Kidney glomerular epithelial cell (primary cell): ENCODE measurements around the gene RAD54L.
"Not testable (repeated sequence)": the region's sequence is repeated elsewhere in the genome, so short reads cannot be mapped to it uniquely, and the experiment has no call there.

ENCODE experiments used
- DNase-seq: peaks from one replicate; lab custom pipeline; 2025; lab: John Stamatoyannopoulos, UW

RAD54L gene

GRCh38 chr1:46247436-46248121 lies at the start of gene RAD54L:
Gene RAD54L (plus strand): TSS chr1:46247763. CDS start chr1:46248406, 643 bp downstream.
- DNase-seq = peak; percentile 97

GRCh38 chr1:46197964-46198811 lies 49.4 kb upstream of the RAD54L start, which contains the start of gene POMGNT1:
Gene POMGNT1 (minus strand): TSS chr1:46198434. CDS start chr1:46197821, 613 bp downstream.
- DNase-seq = no peak

- no peak for DNase-seq
These were observed 48.3 kb upstream of the RAD54L start for GRCh38 chr1:46199233-46199749.

GRCh38 chr1:46203738-46204405 lies 43.7 kb upstream of the RAD54L start:
- no peak for DNase-seq

- DNase-seq = no peak
These were observed 43.2 kb upstream of the RAD54L start for GRCh38 chr1:46204406-46204742.

- no peak for DNase-seq
These were observed 42.4 kb upstream of the RAD54L start for GRCh38 chr1:46205141-46205540.

- no peak for DNase-seq
These were observed 41.8 kb upstream of the RAD54L start for GRCh38 chr1:46205791-46206190.

GRCh38 chr1:46206399-46206798 lies 41.2 kb upstream of the RAD54L start:
- DNase-seq = no peak

GRCh38 chr1:46210561-46210960 lies 37.0 kb upstream of the RAD54L start:
- no peak for DNase-seq

- no peak for DNase-seq
These were observed 36.5 kb upstream of the RAD54L start for GRCh38 chr1:46211051-46211450.

- DNase-seq = no peak
These were observed 32.1 kb upstream of the RAD54L start for GRCh38 chr1:46215504-46215903.

GRCh38 chr1:46218443-46218842 lies 29.1 kb upstream of the RAD54L start:
- DNase-seq = no peak

GRCh38 chr1:46219551-46220520 lies 27.7 kb upstream of the RAD54L start:
- DNase-seq = no peak

GRCh38 chr1:46220808-46221207 lies 26.8 kb upstream of the RAD54L start:
- no peak for DNase-seq

GRCh38 chr1:46221749-46222148 lies 25.8 kb upstream of the RAD54L start:
- no peak for DNase-seq

GRCh38 chr1:46223055-46223454 lies 24.5 kb upstream of the RAD54L start:
- not testable (repeated sequence) for DNase-seq

- DNase-seq = peak; percentile 75
These were observed 24.1 kb upstream of the RAD54L start for GRCh38 chr1:46223472-46223943.

GRCh38 chr1:46224966-46225365 lies 22.6 kb upstream of the RAD54L start:
- DNase-seq = no peak

- DNase-seq = not testable (repeated sequence)
These were observed 16.3 kb upstream of the RAD54L start for GRCh38 chr1:46231231-46231630.

- DNase-seq = no peak
These were observed 10.7 kb upstream of the RAD54L start for GRCh38 chr1:46236882-46237281.

- not testable (repeated sequence) for DNase-seq
These were observed 8.7 kb upstream of the RAD54L start for GRCh38 chr1:46238865-46239264.
